MM.1S (cell line): ENCODE data around the gene UGT2B17.

Experiments
- CTCF ChIP-seq: fragments of 300-600 bp; sonication (generic); IDR thresholded peaks from 2 replicates; pipeline ENCODE4 v1.5.1; 2016; ENCODE audit warnings: antibody characterized with exemption, low read length, mixed read lengths
- EZH2 ChIP-seq: fragments of 300-600 bp; sonication (generic); optimal IDR thresholded peaks from 2 replicates; pipeline ENCODE3; 2017; ENCODE audit warnings: low read depth, mild to moderate bottlenecking, antibody characterized with exemption, low read length, mixed read lengths
- EZH2phosphoT487 ChIP-seq: fragments of 300-600 bp; sonication (generic); IDR thresholded peaks from 2 replicates; pipeline ENCODE4 v1.6.1; 2018; ENCODE audit warnings: antibody characterized with exemption, low read length

- TF ChIP-seq CTCF = no peak
- no peak for TF ChIP-seq EZH2
- no peak for TF ChIP-seq EZH2phosphoT487
Measured at GRCh38 chr4:68489338-68489737, 86.8 kb downstream of the UGT2B17 start.
